GM19239 (cell line): Measurements from ENCODE around the gene HAVCR1.
"Not testable (repeated sequence)": the region's sequence is repeated elsewhere in the genome, so short reads cannot be mapped to it uniquely, and the experiment has no call there.

Experiments
- DNase-seq: peaks from one replicate; pipeline ENCODE4 v3.0.0; 2011; ENCODE audit warnings: low spot score; ENCODE audit not compliant: insufficient read length
- FAIRE-seq: peaks from 2 replicates; lab custom pipeline; 2011; peaks lifted over from hg19 to GRCh38; lab: Jason Lieb, UNC

HAVCR1 gene

DNA sequence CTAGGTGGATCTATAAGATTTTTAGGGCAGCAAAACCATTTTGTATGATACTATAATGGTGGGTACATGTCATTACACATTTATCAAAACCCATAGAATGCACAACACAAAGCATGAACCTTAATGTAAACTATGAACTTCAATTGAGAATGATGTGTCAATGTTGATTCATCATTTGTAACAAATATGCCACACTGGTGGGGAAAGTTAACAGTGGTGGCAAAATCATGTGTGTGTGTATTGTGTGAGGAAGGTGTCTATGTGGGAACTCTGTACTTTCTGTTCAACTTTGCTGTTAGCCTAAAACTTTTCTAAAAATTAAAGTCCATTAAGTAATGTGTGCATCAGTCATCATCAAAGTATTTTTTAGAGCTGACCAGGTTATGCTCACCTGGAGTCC is 38.9 kb downstream of the HAVCR1 start:
- DNase-seq (no peak), FAIRE-seq (no peak)

DNA sequence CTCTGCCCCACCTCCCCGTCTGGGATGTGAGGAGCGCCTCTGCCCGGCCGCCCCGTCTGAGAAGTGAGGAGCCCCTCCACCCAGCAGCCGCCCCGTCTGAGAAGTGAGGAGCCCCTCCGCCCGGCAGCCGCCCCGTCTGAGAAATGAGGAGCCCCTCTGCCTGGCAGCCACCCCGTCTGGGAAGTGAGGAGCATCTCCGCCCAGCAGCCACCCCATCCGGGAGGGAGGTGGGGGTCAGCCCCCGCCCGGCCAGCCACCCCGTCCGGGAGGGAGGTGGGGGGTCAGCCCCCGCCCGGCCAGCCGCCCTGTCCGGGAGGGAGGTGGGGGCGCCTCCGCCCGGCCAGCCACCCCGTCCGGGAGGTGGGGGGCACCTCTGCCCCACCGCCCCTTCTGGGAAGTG is 44.8 kb downstream of the HAVCR1 start:
- FAIRE-seq: not testable (repeated sequence)

DNA sequence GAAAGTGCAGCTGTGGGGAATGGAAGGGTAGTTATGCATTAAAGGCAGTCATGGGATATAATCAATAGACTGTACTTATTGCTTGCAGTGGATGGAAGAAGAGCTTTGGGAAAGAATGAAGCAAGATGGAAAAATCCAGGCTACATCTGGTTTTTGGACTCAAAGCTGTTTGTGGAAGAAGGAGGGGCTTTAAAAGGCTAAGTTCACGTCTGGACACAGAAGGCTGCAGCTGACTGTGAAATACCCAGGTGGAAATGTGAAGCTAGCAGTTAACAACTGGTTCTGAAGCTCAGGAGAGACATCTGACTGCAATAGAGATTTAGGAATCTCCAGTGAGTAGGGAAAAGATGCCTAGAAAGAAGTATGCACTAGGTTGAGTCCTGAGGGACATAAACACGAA is 52.7 kb downstream of the HAVCR1 start:
- FAIRE-seq (no peak), DNase-seq (no peak)

More for the DNA sequence above, 44.8 kb downstream of the HAVCR1 start:
- not testable (repeated sequence) for DNase-seq

DNA sequence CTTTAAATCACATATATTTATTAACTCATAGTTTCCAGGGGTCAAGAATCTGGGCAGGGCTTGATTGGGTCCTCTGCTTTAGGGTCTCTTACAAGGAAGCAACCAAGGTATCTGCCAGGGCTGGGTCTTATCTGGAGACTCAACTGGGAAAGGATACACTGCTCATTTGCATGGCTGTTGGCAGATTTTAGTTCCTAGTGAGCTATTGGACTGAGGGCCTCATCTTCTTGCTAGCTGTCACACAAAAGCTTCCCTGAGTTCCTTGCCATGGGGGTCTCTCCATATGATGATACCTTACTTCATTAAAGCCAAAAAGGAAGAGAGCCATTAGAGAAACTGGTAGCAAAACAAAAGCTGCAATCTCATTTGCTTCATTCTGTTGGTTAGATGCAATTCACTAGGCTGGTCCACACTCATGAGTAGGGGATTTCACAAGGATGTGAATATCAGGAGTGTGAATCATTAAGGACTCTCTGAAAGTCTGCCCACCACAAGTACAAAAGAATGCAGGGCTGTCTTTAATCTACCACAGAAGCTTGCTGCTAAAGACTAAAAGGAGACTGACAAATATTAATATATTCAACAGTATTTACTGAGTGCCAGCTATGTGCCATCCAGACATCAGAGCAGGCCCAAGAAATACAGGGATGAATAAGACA is 53.9 kb downstream of the HAVCR1 start:
- FAIRE-seq (no peak), DNase-seq (no peak)

DNA sequence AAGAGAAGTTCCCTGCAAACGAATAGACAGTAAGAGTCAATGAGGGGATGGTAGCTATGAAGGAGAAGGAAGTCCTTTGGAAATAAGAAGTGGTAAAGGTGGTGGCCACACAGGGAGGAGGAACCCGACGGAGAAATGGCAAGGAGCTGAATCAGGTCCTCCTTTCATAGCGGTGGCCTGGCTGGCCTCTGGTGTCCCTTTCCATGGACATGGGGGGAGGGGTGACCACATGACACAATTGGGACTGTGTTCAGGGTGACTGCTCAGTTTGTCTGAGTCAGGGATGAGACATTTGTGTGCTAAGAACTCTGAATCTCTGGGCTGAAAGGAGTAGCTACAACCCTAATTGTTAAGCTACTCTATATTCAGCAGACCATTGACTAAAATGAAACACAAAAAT is 67.2 kb downstream of the HAVCR1 start:
- FAIRE-seq (no peak), DNase-seq (no peak)

DNA sequence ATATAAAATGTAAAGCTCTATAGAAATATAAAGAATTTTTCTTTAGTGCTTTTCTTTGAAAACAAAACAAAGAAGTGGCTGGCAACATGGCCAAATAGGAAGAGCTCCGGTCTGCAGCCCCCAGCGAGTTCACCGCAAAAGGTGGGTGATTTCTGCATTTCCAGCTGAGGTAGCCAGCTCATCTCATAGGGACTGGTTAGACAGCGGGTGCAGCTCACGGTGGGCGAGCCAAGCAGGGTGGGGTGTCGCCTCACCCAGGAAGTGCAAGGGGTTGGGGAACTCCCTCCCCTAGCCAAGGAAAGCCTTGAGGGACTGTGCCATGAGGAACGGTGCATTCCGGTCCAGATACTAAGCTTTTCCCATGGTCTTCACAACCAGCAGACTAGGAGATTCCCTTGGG is 74.9 kb downstream of the HAVCR1 start:
- no peak for FAIRE-seq
- no peak for DNase-seq

DNA sequence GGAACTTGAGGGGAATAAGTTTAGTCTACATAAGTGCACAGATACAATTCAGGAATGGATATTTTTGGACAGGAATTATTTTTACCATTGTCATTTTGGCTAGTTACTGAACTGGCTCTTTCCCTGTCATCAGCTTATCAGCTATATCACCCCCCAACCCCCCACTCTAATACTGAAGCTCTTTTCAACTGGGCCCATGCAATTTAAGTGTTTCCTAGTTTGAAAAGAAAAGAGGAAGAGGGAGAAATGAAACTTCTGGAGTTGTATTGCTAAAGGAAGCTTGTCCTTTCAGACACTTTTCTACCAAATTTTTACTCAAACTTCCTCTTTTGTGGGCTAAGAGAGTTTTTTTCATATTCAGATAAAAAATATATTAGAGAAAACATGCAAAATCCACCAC is 77.4 kb downstream of the HAVCR1 start:
- DNase-seq (no peak), FAIRE-seq (no peak)
